GM23338 (cell line): ENCODE data around the gene CDCP1. TPM values are rescaled to one million over a fixed set of nuclear protein-coding genes. Genes with fewer than 3 reads are reported as not detected.

Experiments used
- ATAC-seq: fragments of 200-7000 bp; cut with Tn5 transposase; 3 replicates; pipeline ENCODE4 v1.9.1; 2020
- DNase-seq: peaks from one replicate; pipeline ENCODE4 v3.0.0-alpha.2; 2015; ENCODE audit warnings: low spot score
- H2AFZ ChIP-seq: fragments of 200-600 bp; sonication (generic); 2 replicates; pipeline ENCODE4 v1.8.0; 2016; ENCODE audit warnings: antibody characterized with exemption, mild to moderate bottlenecking, moderate library complexity
- H3F3A ChIP-seq: fragments of 200-600 bp; sonication (generic); replicated peaks from 2 replicates; pipeline ENCODE4 v1.8.0; 2017; ENCODE audit warnings: antibody characterized with exemption, mixed run types, low read depth
- H3K27ac ChIP-seq: fragments of 200-600 bp; sonication (generic); 2 replicates; pipeline ENCODE4 v1.6.1; 2016; ENCODE audit warnings: low read depth
- H3K27me3 ChIP-seq: fragments of 200-600 bp; sonication (generic); 2 replicates; pipeline ENCODE4 v1.8.0; 2016; ENCODE audit warnings: mild to moderate bottlenecking, mixed run types, moderate library complexity; ENCODE audit not compliant: insufficient read depth
- H3K36me3 ChIP-seq: fragments of 200-600 bp; sonication (generic); 2 replicates; pipeline ENCODE4 v1.8.0; 2016; ENCODE audit warnings: mild to moderate bottlenecking; ENCODE audit not compliant: insufficient read depth
- H3K4me1 ChIP-seq: fragments of 200-600 bp; sonication (generic); 2 replicates; pipeline ENCODE4 v1.8.0; 2016; ENCODE audit warnings: mild to moderate bottlenecking, moderate library complexity; ENCODE audit not compliant: insufficient read depth
- H3K4me2 ChIP-seq: fragments of 200-600 bp; sonication (generic); 2 replicates; pipeline ENCODE4 v1.7.1; 2017; ENCODE audit warnings: mixed run types
- H3K4me3 ChIP-seq: fragments of 200-600 bp; sonication (generic); 2 replicates; pipeline ENCODE4 v1.6.1; 2016; ENCODE audit warnings: mixed run types
- H3K79me2 ChIP-seq: fragments of 200-600 bp; sonication (generic); replicated peaks from 2 replicates; pipeline ENCODE4 v1.8.0; 2017; ENCODE audit warnings: mild to moderate bottlenecking; ENCODE audit not compliant: insufficient read depth
- H3K9me2 ChIP-seq: fragments of 200-600 bp; sonication (generic); 2 replicates; pipeline ENCODE4 v1.8.0; 2017; ENCODE audit not compliant: insufficient read depth
- H4K20me1 ChIP-seq: fragments of 200-600 bp; sonication (generic); replicated peaks from 2 replicates; pipeline ENCODE4 v1.8.0; 2017; ENCODE audit warnings: mild to moderate bottlenecking; ENCODE audit not compliant: insufficient read depth
- H3K27ac Mint-ChIP-seq: 2 replicates; pipeline ENCODE4 v1.8.0; 2020; ENCODE audit warnings: inconsistent platforms, mild to moderate bottlenecking, moderate library complexity, mixed read lengths
- H3K27me3 Mint-ChIP-seq: 3 replicates; pipeline ENCODE4 v1.8.0; 2022; ENCODE audit warnings: low read depth, mild to moderate bottlenecking, moderate library complexity, mixed read lengths, inconsistent platforms; ENCODE audit not compliant: insufficient read depth, poor library complexity
- H3K36me3 Mint-ChIP-seq: 3 replicates; pipeline ENCODE4 v1.8.0; 2021; ENCODE audit warnings: low read depth, mild to moderate bottlenecking, inconsistent platforms, moderate library complexity, mixed read lengths
- H3K4me1 Mint-ChIP-seq: 3 replicates; pipeline ENCODE4 v1.8.0; 2020; ENCODE audit warnings: mild to moderate bottlenecking, inconsistent platforms, mixed read lengths
- H3K4me3 Mint-ChIP-seq: 3 replicates; pipeline ENCODE4 v1.8.0; 2021; ENCODE audit warnings: moderate library complexity, mild to moderate bottlenecking, inconsistent platforms, mixed read lengths
- H3K9me3 Mint-ChIP-seq: 3 replicates; pipeline ENCODE4 v1.8.0; 2020; ENCODE audit warnings: moderate library complexity, mild to moderate bottlenecking, inconsistent platforms, mixed read lengths
- CREB1 ChIP-seq: fragments of 250-450 bp; sonication (Bioruptor Pico); IDR thresholded peaks from 2 replicates; pipeline ENCODE4 v1.5.0; 2020; ENCODE audit warnings: low read depth, mild to moderate bottlenecking, moderate library complexity
- EZH2 ChIP-seq: fragments of 200-600 bp; sonication (generic); IDR thresholded peaks from one replicate; pipeline ENCODE4 v1.8.0; 2017; ENCODE audit warnings: antibody characterized with exemption, mild to moderate bottlenecking, low read depth; ENCODE audit not compliant: unreplicated experiment
- EZH2phosphoT487 ChIP-seq: fragments of 200-600 bp; sonication (generic); IDR thresholded peaks from one replicate; pipeline ENCODE4 v1.8.1; 2018; ENCODE audit warnings: antibody characterized with exemption; ENCODE audit not compliant: unreplicated experiment
- NANOG ChIP-seq: IDR thresholded peaks from 2 replicates; pipeline ENCODE4 v1.6.1; 2016; ENCODE audit warnings: antibody characterized with exemption, borderline replicate concordance
- POLR2AphosphoS5 ChIP-seq: IDR thresholded peaks from 2 replicates; pipeline ENCODE4 v1.6.1; 2016; ENCODE audit warnings: antibody characterized with exemption, low read depth
- STAT1 ChIP-seq: IDR thresholded peaks from one replicate; pipeline ENCODE4 v1.6.1; 2016; ENCODE audit warnings: antibody characterized with exemption; ENCODE audit not compliant: unreplicated experiment
- ZNF114 ChIP-seq: fragments of 250-450 bp; sonication (Bioruptor Pico); IDR thresholded peaks from 2 replicates; pipeline ENCODE4 v1.5.0; 2020; ENCODE audit warnings: mild to moderate bottlenecking, moderate library complexity
- ZNF331 ChIP-seq: fragments of 250-450 bp; sonication (Bioruptor Pico); IDR thresholded peaks from 2 replicates; pipeline ENCODE4 v1.5.0; 2020; ENCODE audit warnings: low read depth, mild to moderate bottlenecking, moderate library complexity
- polyA plus RNA-seq: library from polyadenylated mRNA; unstranded; fragments of >200 nt; fragmentation: Nextera tagmentation; extraction: Ambion mirVana; gene quantifications from 2 replicates; pipeline ENCODE4 v1.2.1, GENCODE V29; 2016
- total RNA-seq: library from RNA; depleted of rRNA; stranded (reverse); fragments of >200 nt; shearing (Covaris generic); gene quantifications from 2 replicates; pipeline ENCODE4 v1.2.3, GENCODE V29; 2014
- TF ChIP-seq, protein P1 (sequence below): IDR thresholded peaks from one replicate; pipeline ENCODE4 v1.6.1; 2018; ENCODE audit warnings: antibody characterized with exemption; ENCODE audit not compliant: unreplicated experiment
- TF ChIP-seq, protein P2 (sequence below), 2 experiments: fragments of 200-600 bp in 1 of 2; sonication (generic) in 1 of 2; conservative IDR thresholded peaks; 2 replicates each; pipeline versions ENCODE4 v1.5.1 to v1.6.1; 2016 to 2017; ENCODE audit warnings: antibody characterized with exemption in 2 of 2, low read depth in 2 of 2, mild to moderate bottlenecking in 2 of 2, moderate library complexity in 1 of 2
- TF ChIP-seq, protein P3 (sequence below): IDR thresholded peaks from 2 replicates; pipeline ENCODE4 v1.6.1; 2016; ENCODE audit warnings: antibody characterized with exemption

Gene CDCP1
- total and polyA plus RNA-seq, 2 experiments from 2014 or later, result 7.7 to 20.1 TPM

DNA sequence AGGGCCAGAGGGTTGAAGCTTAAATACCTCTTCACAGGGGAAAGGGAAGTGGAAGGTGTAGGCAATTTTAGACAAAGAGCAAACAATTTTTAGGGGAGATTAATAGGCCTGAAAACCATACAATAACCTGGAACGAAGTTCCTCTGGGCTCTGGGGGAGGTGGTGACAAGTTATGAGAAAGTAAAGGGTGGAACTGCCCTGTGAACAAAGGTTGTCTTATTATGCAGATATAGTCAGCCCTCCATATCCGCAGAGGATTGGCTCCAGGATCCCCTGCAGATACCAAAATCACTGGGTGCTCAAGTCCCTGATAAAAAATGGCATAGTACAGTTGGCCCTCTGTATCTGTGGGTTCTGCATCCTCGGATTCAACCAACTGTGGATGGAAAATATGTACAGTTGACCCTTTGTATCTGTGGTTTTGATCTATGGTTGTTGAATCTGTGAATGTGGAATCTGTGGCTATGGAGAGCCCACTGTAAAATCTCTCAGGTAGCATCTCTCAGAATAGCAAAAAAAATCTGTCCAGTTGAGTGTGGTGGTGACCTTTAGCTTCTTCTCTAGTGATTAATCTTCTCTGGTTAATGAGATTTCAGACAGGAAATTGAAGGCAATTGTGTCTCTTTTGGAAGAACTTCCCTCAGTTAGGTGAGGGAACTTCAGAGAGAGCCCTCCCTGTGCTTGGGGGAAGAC, 79.9 kb downstream of the CDCP1 start:
- no peak overlapping the region for H3K4me2 ChIP-seq
- no peaks in the 10 kb centered on the region for H3K36me3 ChIP-seq
- no peaks in the 10 kb centered on the region for H4K20me1 ChIP-seq
- no peak overlapping the region for H3K27ac ChIP-seq
- H3K27ac Mint-ChIP-seq, result no peak overlapping the region
- H3K9me3 Mint-ChIP-seq, result no peaks in the 10 kb centered on the region; the same call in 2 of the 3 replicates
- no peaks in the 10 kb centered on the region for H3K9me2 ChIP-seq
- no peaks in the 10 kb centered on the region for H3K4me1 ChIP-seq
- TF ChIP-seq, protein P1, sequence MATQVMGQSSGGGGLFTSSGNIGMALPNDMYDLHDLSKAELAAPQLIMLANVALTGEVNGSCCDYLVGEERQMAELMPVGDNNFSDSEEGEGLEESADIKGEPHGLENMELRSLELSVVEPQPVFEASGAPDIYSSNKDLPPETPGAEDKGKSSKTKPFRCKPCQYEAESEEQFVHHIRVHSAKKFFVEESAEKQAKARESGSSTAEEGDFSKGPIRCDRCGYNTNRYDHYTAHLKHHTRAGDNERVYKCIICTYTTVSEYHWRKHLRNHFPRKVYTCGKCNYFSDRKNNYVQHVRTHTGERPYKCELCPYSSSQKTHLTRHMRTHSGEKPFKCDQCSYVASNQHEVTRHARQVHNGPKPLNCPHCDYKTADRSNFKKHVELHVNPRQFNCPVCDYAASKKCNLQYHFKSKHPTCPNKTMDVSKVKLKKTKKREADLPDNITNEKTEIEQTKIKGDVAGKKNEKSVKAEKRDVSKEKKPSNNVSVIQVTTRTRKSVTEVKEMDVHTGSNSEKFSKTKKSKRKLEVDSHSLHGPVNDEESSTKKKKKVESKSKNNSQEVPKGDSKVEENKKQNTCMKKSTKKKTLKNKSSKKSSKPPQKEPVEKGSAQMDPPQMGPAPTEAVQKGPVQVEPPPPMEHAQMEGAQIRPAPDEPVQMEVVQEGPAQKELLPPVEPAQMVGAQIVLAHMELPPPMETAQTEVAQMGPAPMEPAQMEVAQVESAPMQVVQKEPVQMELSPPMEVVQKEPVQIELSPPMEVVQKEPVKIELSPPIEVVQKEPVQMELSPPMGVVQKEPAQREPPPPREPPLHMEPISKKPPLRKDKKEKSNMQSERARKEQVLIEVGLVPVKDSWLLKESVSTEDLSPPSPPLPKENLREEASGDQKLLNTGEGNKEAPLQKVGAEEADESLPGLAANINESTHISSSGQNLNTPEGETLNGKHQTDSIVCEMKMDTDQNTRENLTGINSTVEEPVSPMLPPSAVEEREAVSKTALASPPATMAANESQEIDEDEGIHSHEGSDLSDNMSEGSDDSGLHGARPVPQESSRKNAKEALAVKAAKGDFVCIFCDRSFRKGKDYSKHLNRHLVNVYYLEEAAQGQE, result no peak
- TF ChIP-seq ZNF114 (CRISPR knock-in tag), result no peak
- TF ChIP-seq, protein P2, sequence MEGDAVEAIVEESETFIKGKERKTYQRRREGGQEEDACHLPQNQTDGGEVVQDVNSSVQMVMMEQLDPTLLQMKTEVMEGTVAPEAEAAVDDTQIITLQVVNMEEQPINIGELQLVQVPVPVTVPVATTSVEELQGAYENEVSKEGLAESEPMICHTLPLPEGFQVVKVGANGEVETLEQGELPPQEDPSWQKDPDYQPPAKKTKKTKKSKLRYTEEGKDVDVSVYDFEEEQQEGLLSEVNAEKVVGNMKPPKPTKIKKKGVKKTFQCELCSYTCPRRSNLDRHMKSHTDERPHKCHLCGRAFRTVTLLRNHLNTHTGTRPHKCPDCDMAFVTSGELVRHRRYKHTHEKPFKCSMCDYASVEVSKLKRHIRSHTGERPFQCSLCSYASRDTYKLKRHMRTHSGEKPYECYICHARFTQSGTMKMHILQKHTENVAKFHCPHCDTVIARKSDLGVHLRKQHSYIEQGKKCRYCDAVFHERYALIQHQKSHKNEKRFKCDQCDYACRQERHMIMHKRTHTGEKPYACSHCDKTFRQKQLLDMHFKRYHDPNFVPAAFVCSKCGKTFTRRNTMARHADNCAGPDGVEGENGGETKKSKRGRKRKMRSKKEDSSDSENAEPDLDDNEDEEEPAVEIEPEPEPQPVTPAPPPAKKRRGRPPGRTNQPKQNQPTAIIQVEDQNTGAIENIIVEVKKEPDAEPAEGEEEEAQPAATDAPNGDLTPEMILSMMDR (conservative IDR thresholded peaks at IDR 0.05; ENCODE audit: low read depth in 2 of 2), result no peak
- TF ChIP-seq EZH2phosphoT487, result no peak
- TF ChIP-seq ZNF331 (CRISPR knock-in tag), result no peak
- TF ChIP-seq, protein P3, sequence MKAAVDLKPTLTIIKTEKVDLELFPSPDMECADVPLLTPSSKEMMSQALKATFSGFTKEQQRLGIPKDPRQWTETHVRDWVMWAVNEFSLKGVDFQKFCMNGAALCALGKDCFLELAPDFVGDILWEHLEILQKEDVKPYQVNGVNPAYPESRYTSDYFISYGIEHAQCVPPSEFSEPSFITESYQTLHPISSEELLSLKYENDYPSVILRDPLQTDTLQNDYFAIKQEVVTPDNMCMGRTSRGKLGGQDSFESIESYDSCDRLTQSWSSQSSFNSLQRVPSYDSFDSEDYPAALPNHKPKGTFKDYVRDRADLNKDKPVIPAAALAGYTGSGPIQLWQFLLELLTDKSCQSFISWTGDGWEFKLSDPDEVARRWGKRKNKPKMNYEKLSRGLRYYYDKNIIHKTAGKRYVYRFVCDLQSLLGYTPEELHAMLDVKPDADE, result no peak
- TF ChIP-seq POLR2AphosphoS5, result no peak
- TF ChIP-seq EZH2, result no peak
- TF ChIP-seq NANOG, result no peak
- TF ChIP-seq STAT1, result no peak
- TF ChIP-seq CREB1 (CRISPR knock-in tag), result no peak
- H2AFZ ChIP-seq, result no peak overlapping the region
- no peaks in the 10 kb centered on the region for H3K36me3 Mint-ChIP-seq
- H3K4me1 Mint-ChIP-seq, result peaks cover 6% of the 10 kb centered on the region; the same call in 1 of the 3 replicates
- no peaks in the 10 kb centered on the region for H3F3A ChIP-seq
- no peak overlapping the region for H3K4me3 ChIP-seq
- ATAC-seq (no peak), DNase-seq (no peak)
- peaks cover 3% of the 10 kb centered on the region for H3K27me3 Mint-ChIP-seq
- no peak overlapping the region for H3K4me3 Mint-ChIP-seq
- H3K79me2 ChIP-seq, result no peaks in the 10 kb centered on the region
- H3K27me3 ChIP-seq, result peaks cover 6% of the 10 kb centered on the region; the same call in 1 of the 2 replicates
